Panc1 (cell line): ENCODE measurements around the gene SLC7A5.
"Not testable (repeated sequence)": the region's sequence is repeated elsewhere in the genome, so short reads cannot be mapped to it uniquely, and the experiment has no call there.

Source experiments
- POLR2AphosphoS5 ChIP-seq: IDR thresholded peaks from 2 replicates; pipeline ENCODE4 v1.6.1; 2012; ENCODE audit warnings: mild to moderate bottlenecking, low read depth, low read length, moderate library complexity
- SIN3A ChIP-seq: IDR thresholded peaks from 2 replicates; pipeline ENCODE4 v1.6.1; 2012; ENCODE audit warnings: low read depth, mild to moderate bottlenecking, low read length, moderate library complexity, borderline replicate concordance; ENCODE audit not compliant: insufficient read depth
- TCF7L2 ChIP-seq: IDR thresholded peaks from 2 replicates; pipeline ENCODE4 v1.6.1; 2011; ENCODE audit warnings: mild to moderate bottlenecking, low read depth, low read length, inconsistent platforms
- TF ChIP-seq, protein P1 (sequence below): fragments of 450-650 bp; IDR thresholded peaks from 2 replicates; pipeline ENCODE4 v1.5.1; 2017; ENCODE audit warnings: mild to moderate bottlenecking
- TF ChIP-seq, protein P2 (sequence below), 2 experiments: IDR thresholded peaks; 2 replicates each; pipeline ENCODE4 v1.6.1; 2011 to 2012; ENCODE audit warnings: low read depth in 2 of 2, control low read depth in 1 of 2, low read length in 1 of 2, mild to moderate bottlenecking in 1 of 2, moderate library complexity in 1 of 2; ENCODE audit not compliant: insufficient read depth in 1 of 2

DNA sequence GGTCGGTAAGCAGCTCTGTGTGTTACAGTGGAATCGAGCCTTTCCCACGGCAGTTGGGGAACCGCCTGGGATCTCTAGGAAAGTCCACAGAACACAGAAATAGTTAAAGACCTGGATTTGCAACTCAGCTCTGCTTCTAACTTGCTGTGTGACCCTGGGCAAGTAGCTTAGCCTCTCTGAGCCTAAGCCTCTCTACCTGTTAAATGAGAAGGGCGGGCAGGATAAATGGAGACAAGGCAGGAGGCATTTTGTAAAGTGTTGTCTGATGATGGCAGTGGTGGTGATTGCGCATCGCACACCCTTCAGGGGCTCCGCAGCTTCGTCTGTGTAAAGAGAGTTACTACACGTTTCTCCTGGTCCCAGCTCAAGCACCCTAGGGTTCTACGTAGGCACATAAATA, 38.8 kb upstream of the SLC7A5 start:
- TF ChIP-seq, protein P1, sequence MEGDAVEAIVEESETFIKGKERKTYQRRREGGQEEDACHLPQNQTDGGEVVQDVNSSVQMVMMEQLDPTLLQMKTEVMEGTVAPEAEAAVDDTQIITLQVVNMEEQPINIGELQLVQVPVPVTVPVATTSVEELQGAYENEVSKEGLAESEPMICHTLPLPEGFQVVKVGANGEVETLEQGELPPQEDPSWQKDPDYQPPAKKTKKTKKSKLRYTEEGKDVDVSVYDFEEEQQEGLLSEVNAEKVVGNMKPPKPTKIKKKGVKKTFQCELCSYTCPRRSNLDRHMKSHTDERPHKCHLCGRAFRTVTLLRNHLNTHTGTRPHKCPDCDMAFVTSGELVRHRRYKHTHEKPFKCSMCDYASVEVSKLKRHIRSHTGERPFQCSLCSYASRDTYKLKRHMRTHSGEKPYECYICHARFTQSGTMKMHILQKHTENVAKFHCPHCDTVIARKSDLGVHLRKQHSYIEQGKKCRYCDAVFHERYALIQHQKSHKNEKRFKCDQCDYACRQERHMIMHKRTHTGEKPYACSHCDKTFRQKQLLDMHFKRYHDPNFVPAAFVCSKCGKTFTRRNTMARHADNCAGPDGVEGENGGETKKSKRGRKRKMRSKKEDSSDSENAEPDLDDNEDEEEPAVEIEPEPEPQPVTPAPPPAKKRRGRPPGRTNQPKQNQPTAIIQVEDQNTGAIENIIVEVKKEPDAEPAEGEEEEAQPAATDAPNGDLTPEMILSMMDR = not testable (repeated sequence)
- TF ChIP-seq SIN3A, TCF7L2, POLR2AphosphoS5: not testable (repeated sequence)
- TF ChIP-seq, protein P2, sequence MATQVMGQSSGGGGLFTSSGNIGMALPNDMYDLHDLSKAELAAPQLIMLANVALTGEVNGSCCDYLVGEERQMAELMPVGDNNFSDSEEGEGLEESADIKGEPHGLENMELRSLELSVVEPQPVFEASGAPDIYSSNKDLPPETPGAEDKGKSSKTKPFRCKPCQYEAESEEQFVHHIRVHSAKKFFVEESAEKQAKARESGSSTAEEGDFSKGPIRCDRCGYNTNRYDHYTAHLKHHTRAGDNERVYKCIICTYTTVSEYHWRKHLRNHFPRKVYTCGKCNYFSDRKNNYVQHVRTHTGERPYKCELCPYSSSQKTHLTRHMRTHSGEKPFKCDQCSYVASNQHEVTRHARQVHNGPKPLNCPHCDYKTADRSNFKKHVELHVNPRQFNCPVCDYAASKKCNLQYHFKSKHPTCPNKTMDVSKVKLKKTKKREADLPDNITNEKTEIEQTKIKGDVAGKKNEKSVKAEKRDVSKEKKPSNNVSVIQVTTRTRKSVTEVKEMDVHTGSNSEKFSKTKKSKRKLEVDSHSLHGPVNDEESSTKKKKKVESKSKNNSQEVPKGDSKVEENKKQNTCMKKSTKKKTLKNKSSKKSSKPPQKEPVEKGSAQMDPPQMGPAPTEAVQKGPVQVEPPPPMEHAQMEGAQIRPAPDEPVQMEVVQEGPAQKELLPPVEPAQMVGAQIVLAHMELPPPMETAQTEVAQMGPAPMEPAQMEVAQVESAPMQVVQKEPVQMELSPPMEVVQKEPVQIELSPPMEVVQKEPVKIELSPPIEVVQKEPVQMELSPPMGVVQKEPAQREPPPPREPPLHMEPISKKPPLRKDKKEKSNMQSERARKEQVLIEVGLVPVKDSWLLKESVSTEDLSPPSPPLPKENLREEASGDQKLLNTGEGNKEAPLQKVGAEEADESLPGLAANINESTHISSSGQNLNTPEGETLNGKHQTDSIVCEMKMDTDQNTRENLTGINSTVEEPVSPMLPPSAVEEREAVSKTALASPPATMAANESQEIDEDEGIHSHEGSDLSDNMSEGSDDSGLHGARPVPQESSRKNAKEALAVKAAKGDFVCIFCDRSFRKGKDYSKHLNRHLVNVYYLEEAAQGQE (IDR thresholded peaks at IDR 0.05; ENCODE audit: insufficient read depth in 1 of 2, low read depth in 2 of 2, low read length in 1 of 2) = not testable (repeated sequence)
